HAP-1 (cell line): ENCODE data around the gene MAP3K7.
A peak's percentile ranks its signal among the peaks of the same experiment; 100 is the strongest.

Source experiments
- DNase-seq, 2 experiments: peaks; one replicate each; pipeline ENCODE4 v3.0.0-alpha.2; 2016 to 2020; ENCODE audit warnings: low spot score in 2 of 2
- H3K27me3 ChIP-seq: fragments of 250-450 bp; sonication (Bioruptor Pico); 2 replicates; pipeline ENCODE4 v1.5.1; 2020; ENCODE audit warnings: low read depth, mild to moderate bottlenecking, moderate library complexity
- H3K36me3 ChIP-seq: fragments of 250-450 bp; sonication (Bioruptor Pico); replicated peaks from 2 replicates; pipeline ENCODE4 v1.5.1; 2020; ENCODE audit warnings: mild to moderate bottlenecking
- H3K4me1 ChIP-seq: fragments of 250-450 bp; sonication (Bioruptor Pico); 2 replicates; pipeline ENCODE4 v1.5.1; 2020; ENCODE audit warnings: mild to moderate bottlenecking
- H3K4me3 ChIP-seq: fragments of 250-450 bp; sonication (Bioruptor Pico); 2 replicates; pipeline ENCODE4 v1.5.1; 2020; ENCODE audit warnings: mild to moderate bottlenecking, moderate library complexity
- H3K9me3 ChIP-seq: fragments of 250-450 bp; sonication (Bioruptor Pico); 2 replicates; pipeline ENCODE4 v1.5.1; 2020; ENCODE audit warnings: mild to moderate bottlenecking, moderate library complexity
- in situ Hi-C: fragments of 300-500 bp; cut with MboI; formaldehyde crosslinking; loops from 3 replicates; pipeline ENCODE4 v1.14.3; 2020; ENCODE audit warnings: low sequenced_read_pairs, inconsistent platforms, mixed read lengths

Gene MAP3K7

DNA sequence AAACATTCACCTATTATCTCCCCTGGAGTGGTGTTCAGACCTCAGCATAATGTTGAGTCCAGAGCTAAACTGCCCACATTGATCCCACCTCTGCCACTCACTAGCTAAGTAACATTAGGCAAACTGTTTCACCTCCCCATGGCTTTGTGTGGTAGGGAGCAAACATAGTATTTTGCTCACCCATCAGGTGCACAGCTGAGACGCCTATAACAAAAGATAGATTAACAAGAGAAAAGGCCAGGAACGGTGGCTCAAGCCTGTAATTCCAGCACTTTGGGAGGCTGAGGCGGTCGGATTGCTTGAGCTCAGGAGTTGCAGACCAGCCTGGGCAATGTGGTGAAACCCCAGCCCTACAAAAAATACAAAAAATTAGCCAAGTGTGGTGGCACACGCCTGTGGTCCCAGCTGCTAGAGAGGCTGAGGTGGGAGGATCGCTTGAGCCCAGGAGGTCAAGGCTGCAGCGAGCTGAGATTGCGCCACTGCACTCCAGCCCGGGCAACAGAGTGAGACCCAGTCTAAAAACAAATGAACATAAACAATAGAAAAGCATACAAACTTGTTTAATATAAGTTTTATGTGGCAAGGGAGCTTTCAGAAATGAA lies 91.6 kb downstream of the MAP3K7 start:
- peak; percentile 72 to 79 for DNase-seq
- H3K4me3 ChIP-seq = no peak overlapping the region
- in situ Hi-C loops = no loop called here
- peaks cover 26% of the 10 kb centered on the region for H3K4me1 ChIP-seq
- no peaks in the 10 kb centered on the region for H3K9me3 ChIP-seq
- H3K36me3 ChIP-seq = no peaks in the 10 kb centered on the region
- no peaks in the 10 kb centered on the region for H3K27me3 ChIP-seq

DNA sequence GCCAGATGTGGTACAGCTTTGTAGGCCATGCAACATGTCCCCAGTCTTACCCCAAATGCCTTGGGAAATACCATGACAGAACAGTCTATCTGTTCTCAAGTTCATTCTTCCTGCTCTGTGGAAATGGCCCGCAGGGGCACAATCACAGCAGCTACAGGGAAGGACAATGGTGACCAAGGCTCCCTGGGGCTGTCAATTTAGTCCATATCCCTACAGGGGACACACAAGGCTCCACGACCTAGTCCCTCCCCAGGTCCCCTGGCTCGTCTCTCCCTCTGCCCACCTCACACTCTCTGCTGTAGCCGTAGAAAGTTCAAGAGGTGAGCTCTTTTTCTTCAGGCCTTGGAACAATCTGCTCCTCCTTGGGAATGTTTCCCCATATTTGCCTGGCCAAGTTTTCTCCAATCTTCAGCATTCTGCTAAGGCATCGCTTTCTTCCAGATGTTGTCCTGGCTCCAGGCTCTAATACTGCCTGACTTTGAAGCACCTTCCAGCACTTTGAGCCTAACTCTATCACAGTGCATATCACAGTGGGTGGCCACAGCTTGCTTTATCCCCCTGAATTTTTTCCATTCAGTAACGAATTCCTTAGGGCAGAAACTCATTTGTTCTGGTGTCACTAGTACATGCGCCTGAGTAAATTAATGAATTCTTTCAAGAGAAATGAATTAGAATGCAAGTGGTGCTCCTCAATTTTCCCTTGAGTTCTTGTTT lies 92.6 kb downstream of the MAP3K7 start:
- Histone ChIP-seq H3K36me3 (no peaks in the 10 kb centered on the region), H3K27me3 (no peaks in the 10 kb centered on the region), H3K4me1 (peaks cover 31% of the 10 kb centered on the region), H3K4me3 (no peak overlapping the region), H3K9me3 (no peaks in the 10 kb centered on the region)
- DNase-seq = peak; percentile 50 to 59
- in situ Hi-C loops = no loop called here

DNA sequence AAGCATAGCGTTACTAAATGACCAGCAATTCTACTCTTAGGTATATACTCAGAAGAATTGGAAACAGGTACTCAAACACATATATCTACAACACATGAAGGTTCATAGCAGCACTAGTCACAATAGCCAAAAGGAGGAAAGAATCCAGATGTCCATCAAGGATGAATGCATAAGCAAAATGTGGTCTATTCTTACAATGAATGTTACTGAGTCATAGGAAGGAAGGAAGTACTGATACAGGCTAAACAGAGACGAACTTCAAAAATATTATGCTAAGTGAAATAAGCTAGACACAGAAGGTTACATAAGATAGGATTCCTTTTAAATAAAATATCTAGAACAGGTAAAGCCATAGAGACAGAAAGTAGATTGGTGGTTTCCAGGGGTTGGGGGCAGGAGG lies 93.5 kb downstream of the MAP3K7 start:
- H3K36me3 ChIP-seq = no peaks in the 10 kb centered on the region
- no peaks in the 10 kb centered on the region for H3K9me3 ChIP-seq
- H3K27me3 ChIP-seq = no peaks in the 10 kb centered on the region
- peaks cover 31% of the 10 kb centered on the region for H3K4me1 ChIP-seq
- in situ Hi-C loops = no loop called here
- no peak for DNase-seq
- H3K4me3 ChIP-seq = no peak overlapping the region

DNA sequence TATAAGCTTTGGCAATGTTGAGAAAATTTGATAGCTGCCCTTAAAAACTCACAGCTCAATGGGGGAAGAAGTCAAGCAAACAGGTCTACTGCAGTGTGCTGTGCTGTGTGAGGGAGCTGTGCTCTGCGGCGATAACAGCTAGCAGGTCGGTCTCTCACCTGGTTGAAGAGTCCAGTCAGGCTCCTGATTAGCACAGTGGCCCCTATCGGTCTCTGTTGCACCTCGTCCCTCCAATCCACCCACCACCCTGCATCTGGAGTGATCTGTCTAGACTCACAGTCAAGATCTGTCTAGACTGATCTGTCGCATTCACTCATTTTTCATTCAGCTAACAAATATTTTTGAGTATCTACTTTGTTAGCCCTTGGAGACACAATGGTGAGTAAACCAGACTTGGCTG lies 94.1 kb downstream of the MAP3K7 start:
- H3K4me3 ChIP-seq = no peak overlapping the region
- no peaks in the 10 kb centered on the region for H3K36me3 ChIP-seq
- peaks cover 31% of the 10 kb centered on the region for H3K4me1 ChIP-seq
- H3K9me3 ChIP-seq = no peaks in the 10 kb centered on the region
- in situ Hi-C loops = no loop called here
- DNase-seq = no peak
- H3K27me3 ChIP-seq = no peaks in the 10 kb centered on the region

DNA sequence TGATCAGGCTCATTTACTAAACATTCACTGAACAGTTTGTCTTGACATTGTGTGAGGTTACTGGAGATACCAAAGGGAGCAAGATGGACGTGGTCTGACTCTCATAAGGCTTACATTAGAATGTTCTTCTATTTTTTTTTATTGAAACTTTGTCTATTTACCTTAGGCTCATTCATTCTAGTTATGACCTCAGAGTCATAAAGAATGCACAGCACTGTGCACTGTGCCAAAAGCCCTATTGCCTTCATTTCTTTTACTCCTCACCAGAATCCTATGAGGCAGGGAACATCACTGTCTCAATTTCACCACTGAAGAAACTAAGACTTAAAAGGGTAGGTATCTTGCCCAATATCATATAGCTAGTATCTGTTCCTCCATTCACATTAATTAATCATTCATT lies 94.5 kb downstream of the MAP3K7 start:
- Histone ChIP-seq H3K4me1 (peaks cover 31% of the 10 kb centered on the region), H3K36me3 (no peaks in the 10 kb centered on the region), H3K4me3 (no peak overlapping the region), H3K9me3 (no peaks in the 10 kb centered on the region), H3K27me3 (no peaks in the 10 kb centered on the region)
- in situ Hi-C loops = no loop called here
- no peak for DNase-seq

DNA sequence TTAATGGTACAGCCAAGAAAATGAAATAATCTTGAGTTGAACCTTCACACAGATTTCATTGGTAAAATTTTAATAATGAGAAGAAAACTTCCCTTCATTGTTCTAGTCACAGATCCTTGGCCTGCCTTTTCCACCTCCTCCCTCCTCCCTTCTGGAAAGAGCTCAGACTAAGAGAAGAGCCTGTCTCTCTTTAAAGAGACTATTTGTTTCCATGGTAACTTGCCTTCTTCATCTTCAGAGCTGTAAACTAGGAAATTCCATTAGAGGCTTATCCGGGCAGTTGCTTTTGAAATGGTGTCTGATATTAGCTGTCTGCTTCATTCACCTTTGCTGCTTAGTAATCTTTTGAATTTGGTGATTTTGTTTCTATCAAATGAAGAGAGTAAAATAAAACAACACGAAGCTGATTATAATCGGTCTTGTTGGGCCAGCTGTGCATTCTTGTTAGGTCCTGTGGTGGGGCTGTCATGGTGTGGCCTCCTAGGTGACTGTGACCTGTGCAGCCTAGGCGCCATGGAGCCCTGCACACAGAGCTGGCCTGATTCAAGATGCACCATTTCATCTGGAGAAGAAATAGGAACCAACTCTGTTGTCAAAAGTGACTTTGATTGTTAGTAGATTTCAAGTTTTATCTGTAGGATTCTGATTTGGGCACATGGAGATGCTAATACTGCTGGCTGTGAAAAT lies 96.7 kb downstream of the MAP3K7 start:
- in situ Hi-C loops = no loop called here
- peak; percentile 27 to 71 for DNase-seq

DNA sequence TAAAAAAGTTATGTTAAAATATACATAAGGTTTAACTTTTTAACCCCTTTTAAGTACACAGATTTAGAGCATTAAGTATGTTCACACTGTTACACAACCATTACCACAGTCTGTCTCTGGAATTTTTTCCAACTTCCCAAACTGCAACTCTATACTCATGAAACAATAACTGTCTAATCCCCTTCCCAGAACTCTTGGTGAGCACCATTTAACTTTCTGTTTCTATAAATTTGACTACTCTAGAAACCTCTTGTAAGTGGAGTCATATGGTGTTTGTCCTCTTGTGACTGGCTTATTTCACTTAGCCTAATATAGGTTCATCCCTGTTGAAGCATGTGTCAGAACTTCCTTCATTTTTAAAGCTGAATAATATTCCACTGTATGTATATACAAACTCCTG lies 98.1 kb downstream of the MAP3K7 start:
- no peak for DNase-seq
- in situ Hi-C loops = no loop called here
- Histone ChIP-seq H3K27me3 (no peaks in the 10 kb centered on the region), H3K4me1 (peaks cover 11% of the 10 kb centered on the region), H3K9me3 (no peaks in the 10 kb centered on the region), H3K4me3 (no peak overlapping the region), H3K36me3 (no peaks in the 10 kb centered on the region)

More for the DNA sequence above, 96.7 kb downstream of the MAP3K7 start:
- Histone ChIP-seq H3K9me3 (no peaks in the 10 kb centered on the region), H3K27me3 (no peaks in the 10 kb centered on the region), H3K4me1 (peaks cover 16% of the 10 kb centered on the region), H3K4me3 (no peak overlapping the region), H3K36me3 (no peaks in the 10 kb centered on the region)

DNA sequence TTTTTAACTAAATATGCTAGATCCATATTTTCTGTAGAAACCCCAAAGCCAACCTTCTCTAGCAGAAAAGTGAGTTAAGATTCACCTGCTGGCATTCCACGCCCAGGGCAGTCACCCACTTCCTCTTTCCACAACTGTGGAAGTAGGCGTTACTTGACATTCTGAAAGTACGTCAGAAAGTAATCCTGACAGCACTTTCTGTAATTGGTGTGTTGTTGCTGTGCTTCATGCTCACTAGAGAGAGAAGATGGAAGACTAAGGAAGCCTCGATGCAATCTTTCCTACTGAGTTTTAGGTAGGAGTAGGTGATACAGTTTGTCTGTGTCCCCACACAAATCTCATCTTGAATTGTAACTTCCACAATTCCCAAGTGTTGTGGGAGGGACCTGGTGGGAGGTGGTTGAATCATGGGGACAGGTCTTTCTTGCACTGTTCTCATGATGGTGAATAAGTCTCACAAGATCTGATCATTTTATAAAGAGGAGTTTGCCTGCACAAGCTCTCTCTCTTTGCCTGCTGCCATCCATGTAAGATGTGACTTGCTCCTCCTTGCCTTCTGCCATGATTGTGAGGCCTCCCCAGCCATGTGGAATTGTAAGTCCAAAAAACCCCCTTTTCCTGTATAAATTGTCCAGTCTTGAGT lies 101.1 kb downstream of the MAP3K7 start:
- in situ Hi-C loops = no loop called here
- DNase-seq = no peak
- Histone ChIP-seq H3K9me3 (no peaks in the 10 kb centered on the region), H3K4me3 (no peak overlapping the region), H3K4me1 (peaks cover 11% of the 10 kb centered on the region), H3K27me3 (no peaks in the 10 kb centered on the region), H3K36me3 (no peaks in the 10 kb centered on the region)

DNA sequence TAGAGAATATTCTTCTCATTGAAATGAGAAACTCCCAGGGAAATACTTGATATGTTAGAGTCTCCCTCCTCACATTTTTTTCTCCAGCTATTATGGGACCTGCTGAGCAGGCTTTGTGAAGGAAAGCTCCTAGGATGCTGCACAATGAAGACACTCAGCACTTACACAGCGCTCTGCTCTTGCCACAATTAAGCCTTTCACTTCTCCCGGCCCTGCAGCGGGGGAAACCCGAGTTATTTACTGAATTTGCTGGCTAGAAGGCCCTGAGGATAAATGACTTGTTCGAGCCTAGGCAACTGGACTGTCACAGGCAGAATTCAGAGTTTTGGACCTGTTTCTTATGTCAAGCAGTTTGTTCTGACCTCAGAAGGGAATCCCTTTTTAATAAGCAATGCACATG lies 102.0 kb downstream of the MAP3K7 start:
- Histone ChIP-seq H3K9me3 (no peaks in the 10 kb centered on the region), H3K4me1 (peaks cover 5% of the 10 kb centered on the region), H3K27me3 (no peaks in the 10 kb centered on the region), H3K4me3 (no peak overlapping the region), H3K36me3 (no peaks in the 10 kb centered on the region)
- in situ Hi-C loops = no loop called here
- DNase-seq = no peak

DNA sequence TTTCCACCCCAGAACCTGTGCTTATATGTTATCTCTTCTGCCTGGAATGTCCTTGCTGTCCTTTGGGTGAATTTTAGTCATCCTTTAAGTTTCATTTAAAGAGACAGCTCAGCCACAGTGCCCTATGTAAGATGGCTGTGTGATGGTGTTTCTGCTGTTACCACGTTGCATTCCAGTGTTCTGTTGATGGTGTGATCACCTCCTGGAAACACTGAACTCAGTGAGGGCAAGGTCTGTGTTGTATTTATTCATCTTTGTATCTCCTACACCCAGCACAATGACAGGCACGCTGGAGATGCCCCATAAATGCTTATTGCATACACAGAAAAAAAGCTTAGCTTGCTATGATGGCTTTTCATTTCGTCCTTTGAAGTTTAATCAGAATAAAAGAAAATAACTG lies 102.5 kb downstream of the MAP3K7 start:
- in situ Hi-C loops = no loop called here

DNA sequence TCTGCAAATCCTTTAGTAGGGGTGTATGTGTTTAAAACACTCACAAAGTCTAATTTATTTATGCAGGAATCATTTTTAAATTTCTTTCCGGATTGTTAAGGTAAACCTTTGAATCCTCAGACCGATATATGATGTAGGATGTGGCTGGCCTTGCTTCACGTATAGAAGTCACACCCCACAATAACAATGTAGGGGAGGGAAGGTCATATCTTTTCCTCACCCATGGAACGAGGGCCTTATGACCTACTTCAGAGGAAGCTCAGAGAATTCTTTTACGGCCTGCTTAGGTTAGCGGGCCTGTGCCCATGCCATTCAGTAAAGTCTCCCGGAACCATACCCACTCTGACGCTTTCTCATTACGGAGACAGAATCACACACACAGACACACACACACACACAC lies 102.9 kb downstream of the MAP3K7 start:
- H3K9me3 ChIP-seq = no peaks in the 10 kb centered on the region
- in situ Hi-C loops = no loop called here

More for the DNA sequence above, 102.5 kb downstream of the MAP3K7 start:
- H3K36me3 ChIP-seq = no peaks in the 10 kb centered on the region
- no peaks in the 10 kb centered on the region for H3K4me1 ChIP-seq
- H3K9me3 ChIP-seq = no peaks in the 10 kb centered on the region
- DNase-seq = no peak
- no peak overlapping the region for H3K4me3 ChIP-seq
- H3K27me3 ChIP-seq = no peaks in the 10 kb centered on the region

DNA sequence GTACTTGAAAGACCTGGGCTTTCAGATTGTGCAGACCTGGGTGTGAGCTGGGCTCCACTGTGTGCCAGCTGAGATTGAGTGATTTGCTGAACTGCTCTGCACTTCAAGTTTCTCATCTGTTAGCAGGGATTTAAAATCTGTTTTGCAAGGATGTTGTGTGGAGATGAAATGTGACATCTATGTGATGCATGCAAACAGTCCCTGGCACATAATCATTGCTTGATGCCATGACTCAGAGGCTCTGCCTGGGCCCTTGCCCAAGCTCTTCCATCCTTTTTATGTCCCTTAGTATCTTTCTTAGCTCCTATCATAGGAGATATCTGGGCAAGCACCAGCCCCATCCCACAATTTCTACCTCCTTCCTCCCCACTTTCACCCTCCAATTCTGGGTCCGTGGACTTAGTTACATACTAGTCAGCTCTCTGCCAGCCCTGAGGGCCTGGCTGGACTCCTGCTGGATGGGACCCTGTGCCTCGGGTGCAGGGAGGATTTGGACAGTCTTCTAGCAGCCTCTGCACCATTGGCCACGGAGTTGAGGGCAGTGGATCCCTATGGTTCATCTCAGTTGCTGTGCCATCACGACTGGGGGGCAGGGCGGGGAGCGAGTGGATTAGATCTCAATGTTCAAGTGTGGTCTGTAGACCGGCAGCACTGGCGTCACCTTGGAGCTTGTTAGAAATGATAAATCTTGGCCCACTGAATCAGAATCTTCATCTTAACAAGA lies 103.6 kb downstream of the MAP3K7 start:
- in situ Hi-C loops = no loop called here
- no peaks in the 10 kb centered on the region for H3K4me1 ChIP-seq
- H3K27me3 ChIP-seq = no peaks in the 10 kb centered on the region
- no peak overlapping the region for H3K4me3 ChIP-seq
- no peaks in the 10 kb centered on the region for H3K36me3 ChIP-seq
- DNase-seq = no peak
- H3K9me3 ChIP-seq = no peaks in the 10 kb centered on the region

More for the DNA sequence above, 102.9 kb downstream of the MAP3K7 start:
- no peak for DNase-seq
- Histone ChIP-seq H3K27me3 (no peaks in the 10 kb centered on the region), H3K4me3 (no peak overlapping the region), H3K4me1 (no peaks in the 10 kb centered on the region), H3K36me3 (no peaks in the 10 kb centered on the region)

DNA sequence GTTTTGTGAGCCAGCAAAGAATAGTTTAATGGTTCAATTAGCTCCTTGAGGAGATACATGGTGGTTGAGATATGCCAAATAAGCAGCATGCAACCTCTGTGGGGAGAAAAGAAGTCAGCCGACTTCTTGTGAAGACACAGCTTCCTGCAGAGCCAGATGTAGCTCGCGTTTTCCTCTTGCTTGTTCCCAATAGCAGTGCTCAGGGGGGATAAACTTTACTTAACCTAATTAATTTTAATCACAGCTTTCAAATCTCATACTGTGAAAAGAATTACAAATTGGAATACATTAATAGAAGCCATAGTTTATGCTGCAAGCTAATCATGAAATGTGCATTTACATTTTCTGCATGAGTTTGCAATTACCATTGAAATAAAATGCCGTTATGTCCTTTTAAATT lies 106.2 kb downstream of the MAP3K7 start:
- in situ Hi-C loops = no loop called here
- DNase-seq = no peak
- H3K4me1 ChIP-seq = no peaks in the 10 kb centered on the region
- H3K9me3 ChIP-seq = no peaks in the 10 kb centered on the region
- H3K27me3 ChIP-seq = no peaks in the 10 kb centered on the region
- H3K4me3 ChIP-seq = no peak overlapping the region
- H3K36me3 ChIP-seq = no peaks in the 10 kb centered on the region
